K562 (cell line): ENCODE measurements around the gene SOX15. TPM values are rescaled to one million over a fixed set of nuclear protein-coding genes. Genes with fewer than 3 reads are reported as not detected.
A peak's percentile ranks its signal among the peaks of the same experiment; 100 is the strongest.

ENCODE experiments used
- CREM ChIP-seq: IDR thresholded peaks from 2 replicates; pipeline ENCODE4 v1.6.1; 2014; ENCODE audit warnings: antibody characterized with exemption, low read depth
- E2F8 ChIP-seq: fragments of 450-650 bp; IDR thresholded peaks from 2 replicates; pipeline ENCODE4 v1.7.1; 2018; ENCODE audit warnings: mild to moderate bottlenecking, low read depth; ENCODE audit not compliant: partially characterized antibody
- ID3 ChIP-seq, 2 experiments: fragments of 250-450 bp in 1 of 2; fragments of 450-650 bp in 1 of 2; sonication (Bioruptor Pico) in 1 of 2; IDR thresholded peaks; 2 replicates each; pipeline versions ENCODE4 v1.6.1 to v1.8.0; 2016 to 2021; ENCODE audit warnings: mild to moderate bottlenecking in 2 of 2, moderate library complexity in 2 of 2, missing compliant biosample characterization in 1 of 2, missing genetic modification characterization in 1 of 2
- KDM2B ChIP-seq: fragments of 250-450 bp; sonication (Bioruptor Pico); IDR thresholded peaks from 2 replicates; pipeline ENCODE4 v1.8.0; 2021; ENCODE audit warnings: mild to moderate bottlenecking, moderate library complexity
- NFRKB ChIP-seq: fragments of 450-650 bp; IDR thresholded peaks from 2 replicates; pipeline ENCODE4 v1.6.1; 2016; ENCODE audit warnings: low read depth
- PURB ChIP-seq: sonication (generic); formaldehyde crosslinking; IDR thresholded peaks from 2 replicates; pipeline ENCODE4 v1.9.0; 2021; ENCODE audit warnings: low read depth, mild to moderate bottlenecking, missing genetic modification reagents
- RREB1 ChIP-seq: fragments of 250-450 bp; sonication (Bioruptor Pico); IDR thresholded peaks from 2 replicates; pipeline ENCODE4 v1.4.0; 2020
- XRCC3 ChIP-seq: fragments of 450-650 bp; IDR thresholded peaks from 2 replicates; pipeline ENCODE4 v1.6.1; 2017; ENCODE audit warnings: mild to moderate bottlenecking, moderate library complexity
- ZNF384 ChIP-seq: IDR thresholded peaks from 2 replicates; pipeline ENCODE4 v1.6.1; 2012; ENCODE audit warnings: low read depth, low read length, improper control_type of control experiment
- polyA plus RNA-seq, 8 experiments: library from polyadenylated mRNA; depleted of rRNA in 4 of 8; stranded (reverse) in 5 of 8; unstranded in 3 of 8; fragments of >200 nt; fragmentation: Nextera tagmentation in 2 of 8; fragmentation: Illumina TruSeq in 1 of 8; extraction: Ambion mirVana in 2 of 8; extraction: Trizol in 1 of 8; gene quantifications; 2 replicates each; pipeline versions ENCODE4 v1.2.1 to v1.2.3, GENCODE V29; 2011 to 2014; ENCODE audit warnings: inconsistent platforms in 1 of 8, missing spikeins in 1 of 8
- total RNA-seq, 7 experiments: library from RNA; depleted of rRNA in 6 of 7; stranded (reverse); fragments of >200 nt in 6 of 7; fragmentation: Illumina TruSeq in 2 of 7; extraction: Trizol in 2 of 7; gene quantifications; 2 replicates each; pipeline versions ENCODE4 v1.2.1 to v1.2.3, GENCODE V29; 2011 to 2021; ENCODE audit warnings: low replicate concordance in 1 of 7
- TF ChIP-seq, protein P1 (sequence below): fragments of 450-650 bp; IDR thresholded peaks from 2 replicates; pipeline ENCODE4 v1.7.0; 2016; ENCODE audit warnings: borderline replicate concordance

SOX15 gene
- total and polyA plus RNA-seq, 9 of the 15 experiments (the other 6 are each of a cell fraction or from before 2014, with no cell fraction given), result 0.07 to 0.33 (median 0.19) TPM; not detected in 5

- TF ChIP-seq NFRKB (0 out of 2 replicates have a peak, but pooled peaks have one; percentile 39), E2F8 (no peak), ZNF384 (no peak), CREM (0 out of 2 replicates have a peak, but pooled peaks have one; percentile 1), PURB (CRISPR knock-in tag) (no peak), XRCC3 (no peak), RREB1 (CRISPR knock-in tag) (no peak), ID3 (CRISPR knock-in tag; IDR thresholded peaks at IDR 0.05) (no peak), ID3 (tag; IDR thresholded peaks at IDR 0.05) (no peak), KDM2B (CRISPR knock-in tag) (no peak)
- TF ChIP-seq, protein P1, sequence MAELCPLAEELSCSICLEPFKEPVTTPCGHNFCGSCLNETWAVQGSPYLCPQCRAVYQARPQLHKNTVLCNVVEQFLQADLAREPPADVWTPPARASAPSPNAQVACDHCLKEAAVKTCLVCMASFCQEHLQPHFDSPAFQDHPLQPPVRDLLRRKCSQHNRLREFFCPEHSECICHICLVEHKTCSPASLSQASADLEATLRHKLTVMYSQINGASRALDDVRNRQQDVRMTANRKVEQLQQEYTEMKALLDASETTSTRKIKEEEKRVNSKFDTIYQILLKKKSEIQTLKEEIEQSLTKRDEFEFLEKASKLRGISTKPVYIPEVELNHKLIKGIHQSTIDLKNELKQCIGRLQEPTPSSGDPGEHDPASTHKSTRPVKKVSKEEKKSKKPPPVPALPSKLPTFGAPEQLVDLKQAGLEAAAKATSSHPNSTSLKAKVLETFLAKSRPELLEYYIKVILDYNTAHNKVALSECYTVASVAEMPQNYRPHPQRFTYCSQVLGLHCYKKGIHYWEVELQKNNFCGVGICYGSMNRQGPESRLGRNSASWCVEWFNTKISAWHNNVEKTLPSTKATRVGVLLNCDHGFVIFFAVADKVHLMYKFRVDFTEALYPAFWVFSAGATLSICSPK, result no peak
Observed at GRCh38 chr17:7579834-7580603, 9.9 kb downstream of the SOX15 start (continued).
